ENCODE results near the gene CDH18. TPM values are rescaled to one million over a fixed set of nuclear protein-coding genes. Genes with fewer than 3 reads are reported as not detected.

Gene CDH18
- total and polyA plus RNA-seq, 2 donors from 2014 or later, result not detected

DNA sequence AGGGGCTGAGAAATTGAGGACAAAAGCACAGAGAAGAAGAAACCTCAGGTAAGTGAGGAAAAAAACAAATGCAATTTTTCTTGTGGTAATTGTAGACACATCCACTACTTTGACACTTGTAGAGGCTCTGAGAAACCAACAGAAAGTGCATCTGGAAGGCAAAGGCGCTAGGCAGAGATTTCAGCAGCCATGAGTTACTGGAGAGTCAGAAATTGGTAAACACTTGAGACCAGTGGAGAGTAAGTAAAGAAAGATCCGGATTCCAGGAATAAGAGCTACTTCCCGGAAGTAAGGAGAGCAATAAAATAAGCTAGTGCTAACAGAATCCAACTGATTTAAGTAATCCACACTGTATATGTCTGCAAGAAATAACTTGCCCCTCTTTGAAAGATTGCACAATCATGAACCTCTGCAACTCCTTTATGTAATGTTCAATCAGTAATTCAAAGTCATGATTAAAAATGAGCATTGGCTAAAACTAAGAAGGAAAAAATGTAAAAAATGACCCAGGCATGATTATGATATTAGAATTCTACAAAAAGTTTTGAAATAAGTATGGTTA, 382.1 kb downstream of the CDH18 start:
- Histone ChIP-seq H3K9ac (ENCODE audit: low read length in 3 of 3) (no peak overlapping the region), H3K27me3 (ENCODE audit: control insufficient read depth, insufficient read depth, low read length) (no peaks in the 10 kb centered on the region), H3K9me3 (ENCODE audit: control insufficient read depth in 2 of 3, insufficient read depth in 1 of 3, low read length in 3 of 3) (peaks cover 0 to under 1% (median 0%) of the 10 kb centered on the region in 3 donors), H3K36me3 (ENCODE audit: control insufficient read depth in 2 of 3, insufficient read depth in 3 of 3, low read length in 3 of 3) (no peaks in the 10 kb centered on the region), H3K4me1 (ENCODE audit: control insufficient read depth in 2 of 3, insufficient read depth in 2 of 3, low read depth in 1 of 3, low read length in 3 of 3) (no peaks in the 10 kb centered on the region), H3K27ac (ENCODE audit: low read depth in 2 of 2, low read length in 2 of 2) (no peak overlapping the region), H3K4me3 (ENCODE audit: low read length in 3 of 3) (no peak overlapping the region)
- TF ChIP-seq, protein P1, sequence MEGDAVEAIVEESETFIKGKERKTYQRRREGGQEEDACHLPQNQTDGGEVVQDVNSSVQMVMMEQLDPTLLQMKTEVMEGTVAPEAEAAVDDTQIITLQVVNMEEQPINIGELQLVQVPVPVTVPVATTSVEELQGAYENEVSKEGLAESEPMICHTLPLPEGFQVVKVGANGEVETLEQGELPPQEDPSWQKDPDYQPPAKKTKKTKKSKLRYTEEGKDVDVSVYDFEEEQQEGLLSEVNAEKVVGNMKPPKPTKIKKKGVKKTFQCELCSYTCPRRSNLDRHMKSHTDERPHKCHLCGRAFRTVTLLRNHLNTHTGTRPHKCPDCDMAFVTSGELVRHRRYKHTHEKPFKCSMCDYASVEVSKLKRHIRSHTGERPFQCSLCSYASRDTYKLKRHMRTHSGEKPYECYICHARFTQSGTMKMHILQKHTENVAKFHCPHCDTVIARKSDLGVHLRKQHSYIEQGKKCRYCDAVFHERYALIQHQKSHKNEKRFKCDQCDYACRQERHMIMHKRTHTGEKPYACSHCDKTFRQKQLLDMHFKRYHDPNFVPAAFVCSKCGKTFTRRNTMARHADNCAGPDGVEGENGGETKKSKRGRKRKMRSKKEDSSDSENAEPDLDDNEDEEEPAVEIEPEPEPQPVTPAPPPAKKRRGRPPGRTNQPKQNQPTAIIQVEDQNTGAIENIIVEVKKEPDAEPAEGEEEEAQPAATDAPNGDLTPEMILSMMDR (IDR thresholded peaks at IDR 0.05; ENCODE audit: borderline replicate concordance, extremely low read depth, insufficient read depth), result no peak
- FAIRE-seq (no peak), DNase-seq (no peak)
- intact Hi-C loops (cut with DNase I), result no loop called here

DNA sequence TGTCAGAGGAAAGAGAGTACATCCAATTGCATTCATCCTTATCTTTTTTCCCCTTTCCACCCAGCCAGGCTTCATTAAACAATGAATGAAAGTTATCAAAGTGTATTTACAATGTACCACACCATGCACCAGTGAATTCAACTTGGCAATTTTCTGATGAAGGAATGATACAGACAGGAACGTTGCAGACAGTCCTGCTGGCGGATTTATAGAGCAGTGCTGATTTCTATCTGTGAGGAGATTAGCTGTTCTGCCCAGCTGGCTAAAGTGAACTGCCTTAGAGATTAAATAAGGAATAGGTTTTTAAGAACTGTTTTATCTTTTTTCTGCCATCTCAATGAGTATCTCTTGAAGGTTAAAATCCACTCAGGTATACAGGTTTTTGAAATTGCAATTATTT, 403.9 kb downstream of the CDH18 start:
- DNase-seq, result peak in 1 of 5 donors; percentile 2
- intact Hi-C loops (cut with DNase I), result no loop called here
- Histone ChIP-seq H3K9ac (ENCODE audit: low read length in 3 of 3) (no peak overlapping the region), H3K9me3 (ENCODE audit: control insufficient read depth in 2 of 3, insufficient read depth in 1 of 3, low read length in 3 of 3) (no peaks in the 10 kb centered on the region), H3K27ac (ENCODE audit: low read depth in 2 of 2, low read length in 2 of 2) (no peak overlapping the region), H3K27me3 (ENCODE audit: control insufficient read depth, insufficient read depth, low read length) (no peaks in the 10 kb centered on the region), H3K4me1 (ENCODE audit: control insufficient read depth in 2 of 3, insufficient read depth in 2 of 3, low read depth in 1 of 3, low read length in 3 of 3) (no peaks in the 10 kb centered on the region), H3K4me3 (ENCODE audit: low read length in 3 of 3) (no peak overlapping the region), H3K36me3 (ENCODE audit: control insufficient read depth in 2 of 3, insufficient read depth in 3 of 3, low read length in 3 of 3) (no peaks in the 10 kb centered on the region)
- FAIRE-seq, result no peak
- TF ChIP-seq, protein P1 (IDR thresholded peaks at IDR 0.05; ENCODE audit: borderline replicate concordance, extremely low read depth, insufficient read depth), result no peak

DNA sequence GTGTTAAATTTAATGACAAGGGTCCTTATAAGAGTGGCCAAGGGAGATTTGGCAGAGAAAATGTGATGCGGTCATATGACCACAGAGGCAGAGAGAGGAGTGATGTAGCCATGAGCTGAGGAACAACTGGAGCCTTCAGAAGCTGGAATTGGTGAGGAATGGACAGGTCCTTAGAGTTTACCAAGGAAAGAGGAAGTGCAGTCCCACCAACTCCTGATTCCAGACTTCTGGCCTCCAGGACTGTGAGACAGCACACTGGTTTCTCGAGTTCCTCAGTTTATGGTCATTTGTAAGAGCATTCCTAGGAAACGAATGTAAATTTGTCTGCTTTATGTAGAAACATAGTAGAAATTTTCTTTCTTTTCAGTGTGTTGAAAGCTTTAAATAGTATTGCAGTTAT, 410.1 kb downstream of the CDH18 start:
- no peaks in the 10 kb centered on the region for H3K4me1 ChIP-seq (ENCODE audit: control insufficient read depth in 2 of 3, insufficient read depth in 2 of 3, low read depth in 1 of 3, low read length in 3 of 3)
- H3K4me3 ChIP-seq (ENCODE audit: low read length in 3 of 3), result no peak overlapping the region
- H3K27me3 ChIP-seq (ENCODE audit: control insufficient read depth, insufficient read depth, low read length), result no peaks in the 10 kb centered on the region
- H3K9ac ChIP-seq (ENCODE audit: low read length in 3 of 3), result no peak overlapping the region
- TF ChIP-seq, protein P1 (IDR thresholded peaks at IDR 0.05; ENCODE audit: borderline replicate concordance, extremely low read depth, insufficient read depth), result no peak
- no peak for DNase-seq
- intact Hi-C loops (cut with DNase I), result no loop called here
- H3K36me3 ChIP-seq (ENCODE audit: control insufficient read depth in 2 of 3, insufficient read depth in 3 of 3, low read length in 3 of 3), result no peaks in the 10 kb centered on the region
- FAIRE-seq, result no peak
- H3K27ac ChIP-seq (ENCODE audit: low read depth in 2 of 2, low read length in 2 of 2), result no peak overlapping the region
- H3K9me3 ChIP-seq (ENCODE audit: control insufficient read depth in 2 of 3, insufficient read depth in 1 of 3, low read length in 3 of 3), result no peaks in the 10 kb centered on the region

DNA sequence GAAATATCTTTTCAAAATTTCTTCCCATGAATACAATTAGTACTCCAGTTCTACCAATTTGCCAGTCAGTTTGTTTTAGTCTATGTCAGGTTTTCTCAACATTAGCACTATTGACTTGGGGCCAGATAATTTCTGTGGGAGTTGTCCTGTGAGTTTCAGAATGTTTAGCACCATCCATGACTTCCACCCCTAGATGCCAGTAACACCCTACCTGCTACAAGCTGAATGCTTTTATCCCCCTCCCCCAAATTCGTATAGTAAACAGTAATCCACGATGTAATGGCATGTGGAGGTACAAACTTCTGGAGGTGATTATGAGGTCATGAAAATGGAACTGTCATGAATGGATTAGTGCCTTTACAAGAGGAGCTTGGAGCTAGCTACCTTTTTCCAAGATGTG, 420.0 kb downstream of the CDH18 start:
- intact Hi-C loops (cut with DNase I), result no loop called here
- no peak overlapping the region for H3K4me3 ChIP-seq (ENCODE audit: low read length in 3 of 3)
- no peak overlapping the region for H3K9ac ChIP-seq (ENCODE audit: low read length in 3 of 3)
- no peaks in the 10 kb centered on the region for H3K4me1 ChIP-seq (ENCODE audit: control insufficient read depth in 2 of 3, insufficient read depth in 2 of 3, low read depth in 1 of 3, low read length in 3 of 3)
- H3K36me3 ChIP-seq (ENCODE audit: control insufficient read depth in 2 of 3, insufficient read depth in 3 of 3, low read length in 3 of 3), result no peaks in the 10 kb centered on the region
- H3K9me3 ChIP-seq (ENCODE audit: control insufficient read depth in 2 of 3, insufficient read depth in 1 of 3, low read length in 3 of 3), result no peaks in the 10 kb centered on the region
- TF ChIP-seq, protein P1 (IDR thresholded peaks at IDR 0.05; ENCODE audit: borderline replicate concordance, extremely low read depth, insufficient read depth), result no peak
- no peak overlapping the region for H3K27ac ChIP-seq (ENCODE audit: low read depth in 2 of 2, low read length in 2 of 2)
- no peaks in the 10 kb centered on the region for H3K27me3 ChIP-seq (ENCODE audit: control insufficient read depth, insufficient read depth, low read length)
- DNase-seq (no peak), FAIRE-seq (no peak)

Measured in kidney (tissue), 14 donors.